ENCODE results near the gene TMEM106A.

TMEM106A gene

DNA sequence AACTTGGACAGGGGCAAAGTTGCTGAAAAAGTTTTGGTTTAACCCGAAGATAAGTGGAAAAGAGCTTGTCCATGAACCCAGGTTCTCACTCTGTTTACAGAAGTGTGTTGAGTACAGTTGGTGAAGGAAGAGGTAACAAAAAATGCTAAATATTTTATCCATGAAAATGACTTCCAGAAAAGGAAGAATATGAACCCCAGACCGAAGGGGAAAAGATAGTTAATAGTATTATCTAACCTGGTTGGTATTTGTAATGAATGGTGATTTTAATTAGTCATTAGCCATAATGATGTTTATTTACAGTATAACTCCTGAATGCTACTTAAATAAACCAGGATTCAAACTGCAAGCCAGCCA lies 574 bp upstream of the TMEM106A start:
- no peak overlapping the region for H2BK5ac ChIP-seq (ENCODE audit: low read length)
- H2BK120ac ChIP-seq (ENCODE audit: low read depth, low read length): no peak overlapping the region
- H2AK5ac ChIP-seq (ENCODE audit: low read depth, low read length): no peak overlapping the region
- H3K9ac ChIP-seq (ENCODE audit: low read depth, low read length, poor library complexity): no peak overlapping the region
- H3K9me3 ChIP-seq (replicated peaks in 1 of 2; ENCODE audit: control insufficient read depth in 2 of 2, insufficient read depth in 1 of 2, low read depth in 1 of 2, low read length in 2 of 2): no peaks in the 10 kb centered on the region
- H3K18ac ChIP-seq (ENCODE audit: low read length): no peak overlapping the region
- no peak for DNase-seq (ENCODE audit: low spot score)
- no peak overlapping the region for H2AFZ ChIP-seq (ENCODE audit: low read length)
- peaks cover 9 to 42% of the 10 kb centered on the region in 2 donors for H3K36me3 ChIP-seq (replicated peaks in 1 of 2; ENCODE audit: control insufficient read depth in 2 of 2, insufficient read depth in 2 of 2, low read length in 2 of 2)
- no peak overlapping the region for H3K23ac ChIP-seq (ENCODE audit: low read depth, low read length, poor library complexity)
- no peak overlapping the region for H2BK12ac ChIP-seq (ENCODE audit: low read length)
- no peaks in the 10 kb centered on the region for H3K27me3 ChIP-seq (ENCODE audit: control insufficient read depth in 3 of 3, insufficient read depth in 3 of 3, low read depth in 1 of 3, low read length in 3 of 3)
- H4K91ac ChIP-seq (ENCODE audit: low read depth, low read length, poor library complexity): no peak overlapping the region
- H3K14ac ChIP-seq (ENCODE audit: low read length): no peak overlapping the region
- H3K4ac ChIP-seq (ENCODE audit: low read length): no peak overlapping the region
- H2BK15ac ChIP-seq (ENCODE audit: low read length): no peak overlapping the region
- H3K4me3 ChIP-seq (ENCODE audit: low read length in 2 of 2): no peak overlapping the region
- H3K4me1 ChIP-seq (ENCODE audit: control insufficient read depth in 2 of 2, insufficient read depth in 1 of 2, low read depth in 1 of 2, low read length in 2 of 2): peaks cover 0 to 2% of the 10 kb centered on the region in 2 donors
- H3K27ac ChIP-seq (replicated peaks; ENCODE audit: low read length): no peak overlapping the region
- H3K79me1 ChIP-seq (ENCODE audit: low read depth, low read length): peaks cover 3% of the 10 kb centered on the region
- H4K8ac ChIP-seq (ENCODE audit: low read depth, low read length): no peak overlapping the region
- peak overlapping the region; percentile 84 for H3K4me2 ChIP-seq (ENCODE audit: insufficient read depth, low read length, poor library complexity, severe bottlenecking)
- no CpG with 5 or more reads among the region's 2 CpGs for WGBS, 2 donors (ENCODE audit: extremely low coverage in 2 of 2, insufficient read length in 2 of 2, insufficient replicate concordance in 1 of 2)

DNA sequence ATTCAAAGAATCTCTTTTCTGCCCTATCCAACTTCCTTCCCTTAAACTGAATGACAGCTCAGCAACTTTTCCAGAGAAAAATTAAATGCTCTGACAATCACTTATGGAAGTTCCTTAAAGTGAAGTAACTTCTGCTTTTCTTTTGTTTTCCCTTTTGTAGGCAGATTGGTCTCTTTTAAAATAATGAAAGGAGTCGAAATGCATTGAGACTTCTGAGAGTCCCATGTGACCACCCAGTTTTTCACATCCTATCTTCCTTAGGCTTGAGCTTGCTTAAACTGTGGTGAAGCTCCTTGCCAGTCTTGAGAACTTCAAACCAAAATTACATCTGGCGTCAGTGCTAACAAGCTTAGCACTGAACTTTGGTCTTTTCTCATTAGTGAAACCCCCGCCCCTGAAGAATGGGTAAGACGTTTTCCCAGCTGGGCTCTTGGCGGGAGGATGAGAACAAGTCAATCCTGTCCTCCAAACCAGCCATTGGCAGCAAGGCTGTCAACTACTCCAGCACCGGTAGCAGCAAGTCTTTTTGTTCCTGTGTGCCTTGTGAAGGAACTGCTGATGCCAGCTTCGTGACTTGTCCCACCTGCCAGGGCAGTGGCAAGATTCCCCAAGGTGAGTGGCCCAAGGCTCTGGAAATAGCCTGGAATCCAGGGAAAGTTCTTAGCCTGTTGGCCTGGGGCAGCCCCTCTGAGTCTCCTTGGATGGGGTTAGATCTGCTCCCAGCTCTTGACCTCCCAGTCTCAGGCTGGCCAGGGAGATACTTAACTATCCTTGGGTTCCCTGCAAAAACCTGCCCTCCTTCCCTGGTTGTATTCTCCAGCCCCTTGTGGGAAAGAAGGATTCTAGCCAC lies 1.2 kb downstream of the TMEM106A start:
- Histone ChIP-seq H4K91ac (ENCODE audit: low read depth, low read length, poor library complexity) (no peak overlapping the region), H2BK120ac (ENCODE audit: low read depth, low read length) (no peak overlapping the region), H3K4ac (ENCODE audit: low read length) (no peak overlapping the region), H2BK15ac (ENCODE audit: low read length) (no peak overlapping the region), H3K4me1 (ENCODE audit: control insufficient read depth in 2 of 2, insufficient read depth in 1 of 2, low read depth in 1 of 2, low read length in 2 of 2) (peaks cover 0 to 2% of the 10 kb centered on the region in 2 donors), H3K4me2 (ENCODE audit: insufficient read depth, low read length, poor library complexity, severe bottlenecking) (no peak overlapping the region), H3K23ac (ENCODE audit: low read depth, low read length, poor library complexity) (no peak overlapping the region), H3K27ac (replicated peaks; ENCODE audit: low read length) (no peak overlapping the region), H3K9me3 (replicated peaks in 1 of 2; ENCODE audit: control insufficient read depth in 2 of 2, insufficient read depth in 1 of 2, low read depth in 1 of 2, low read length in 2 of 2) (no peaks in the 10 kb centered on the region), H3K79me1 (ENCODE audit: low read depth, low read length) (no peaks in the 10 kb centered on the region), H3K14ac (ENCODE audit: low read length) (no peak overlapping the region), H2BK12ac (ENCODE audit: low read length) (no peak overlapping the region), H3K18ac (ENCODE audit: low read length) (no peak overlapping the region), H2AK5ac (ENCODE audit: low read depth, low read length) (no peak overlapping the region), H3K27me3 (ENCODE audit: control insufficient read depth in 3 of 3, insufficient read depth in 3 of 3, low read depth in 1 of 3, low read length in 3 of 3) (no peaks in the 10 kb centered on the region), H4K8ac (ENCODE audit: low read depth, low read length) (no peak overlapping the region), H3K9ac (ENCODE audit: low read depth, low read length, poor library complexity) (no peak overlapping the region), H3K4me3 (ENCODE audit: low read length in 2 of 2) (no peak overlapping the region), H2AFZ (ENCODE audit: low read length) (no peak overlapping the region), H3K36me3 (replicated peaks in 1 of 2; ENCODE audit: control insufficient read depth in 2 of 2, insufficient read depth in 2 of 2, low read length in 2 of 2) (peaks cover 7 to 35% of the 10 kb centered on the region in 2 donors), H2BK5ac (ENCODE audit: low read length) (no peak overlapping the region)
- no CpG with 5 or more reads among the region's 7 CpGs for WGBS, 2 donors (ENCODE audit: extremely low coverage in 2 of 2, insufficient read length in 2 of 2, insufficient replicate concordance in 1 of 2)
- no peak for DNase-seq (ENCODE audit: low spot score)

DNA sequence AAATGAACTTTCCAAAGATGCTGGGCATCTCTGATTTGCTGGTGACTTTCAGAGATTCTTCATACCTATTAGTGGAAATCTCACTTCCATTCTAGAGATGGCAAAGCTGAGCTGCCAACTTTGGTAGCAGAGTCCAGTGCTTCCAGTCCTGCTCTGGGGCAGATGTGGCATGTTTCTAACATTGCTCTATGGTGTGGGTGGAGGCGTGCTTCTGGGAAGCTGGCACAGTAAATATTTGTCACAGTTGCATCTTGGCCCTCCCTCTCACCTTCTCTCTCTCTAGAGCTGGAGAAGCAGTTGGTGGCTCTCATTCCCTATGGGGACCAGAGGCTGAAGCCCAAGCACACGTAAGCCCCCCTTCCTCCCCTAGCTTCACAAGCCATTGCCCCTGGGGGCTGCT lies 1.9 kb downstream of the TMEM106A start:
- no CpG with 5 or more reads among the region's 2 CpGs for WGBS, 2 donors (ENCODE audit: extremely low coverage in 2 of 2, insufficient read length in 2 of 2, insufficient replicate concordance in 1 of 2)
- no peak overlapping the region for H2BK120ac ChIP-seq (ENCODE audit: low read depth, low read length)
- H2AK5ac ChIP-seq (ENCODE audit: low read depth, low read length): no peak overlapping the region

DNA sequence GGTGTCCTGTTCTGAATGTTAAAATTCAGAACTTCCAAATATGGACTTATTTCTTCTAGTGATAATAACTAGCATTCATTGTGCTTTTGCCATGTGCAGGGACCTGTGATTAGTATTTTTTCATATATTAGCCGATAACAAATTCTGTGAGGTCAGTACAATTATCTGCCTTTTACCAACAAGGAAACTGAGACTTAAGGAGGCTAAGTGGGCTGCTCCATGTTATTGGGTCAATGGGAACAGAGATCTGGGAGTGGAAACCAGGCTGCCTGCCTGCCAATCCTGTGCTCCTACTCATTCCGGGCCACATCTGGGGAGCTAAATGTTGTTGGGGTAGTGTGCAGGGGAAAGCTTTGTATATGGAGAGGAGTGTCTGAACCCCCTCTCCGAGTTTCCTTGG lies 3.7 kb downstream of the TMEM106A start:
- peaks cover 3 to 13% of the 10 kb centered on the region in 2 donors for H3K36me3 ChIP-seq (replicated peaks in 1 of 2; ENCODE audit: control insufficient read depth in 2 of 2, insufficient read depth in 2 of 2, low read length in 2 of 2)
- H2BK5ac ChIP-seq (ENCODE audit: low read length): no peak overlapping the region
- no peak overlapping the region for H4K91ac ChIP-seq (ENCODE audit: low read depth, low read length, poor library complexity)
- no peak overlapping the region for H2AK5ac ChIP-seq (ENCODE audit: low read depth, low read length)
- no peak overlapping the region for H3K4ac ChIP-seq (ENCODE audit: low read length)
- H3K4me3 ChIP-seq (ENCODE audit: low read length in 2 of 2): no peak overlapping the region
- no peaks in the 10 kb centered on the region for H3K9me3 ChIP-seq (replicated peaks in 1 of 2; ENCODE audit: control insufficient read depth in 2 of 2, insufficient read depth in 1 of 2, low read depth in 1 of 2, low read length in 2 of 2)
- no peak overlapping the region for H3K14ac ChIP-seq (ENCODE audit: low read length)
- no peaks in the 10 kb centered on the region for H3K27me3 ChIP-seq (ENCODE audit: control insufficient read depth in 3 of 3, insufficient read depth in 3 of 3, low read depth in 1 of 3, low read length in 3 of 3)
- no peak overlapping the region for H3K9ac ChIP-seq (ENCODE audit: low read depth, low read length, poor library complexity)
- peaks cover 0 to 2% of the 10 kb centered on the region in 2 donors for H3K4me1 ChIP-seq (ENCODE audit: control insufficient read depth in 2 of 2, insufficient read depth in 1 of 2, low read depth in 1 of 2, low read length in 2 of 2)
- no peak overlapping the region for H3K27ac ChIP-seq (replicated peaks; ENCODE audit: low read length)
- no peak overlapping the region for H2BK15ac ChIP-seq (ENCODE audit: low read length)
- H2BK120ac ChIP-seq (ENCODE audit: low read depth, low read length): no peak overlapping the region
- no peak overlapping the region for H2BK12ac ChIP-seq (ENCODE audit: low read length)
- H2AFZ ChIP-seq (ENCODE audit: low read length): no peak overlapping the region
- H3K4me2 ChIP-seq (ENCODE audit: insufficient read depth, low read length, poor library complexity, severe bottlenecking): no peak overlapping the region
- no peak overlapping the region for H3K18ac ChIP-seq (ENCODE audit: low read length)
- no peak for DNase-seq (ENCODE audit: low spot score)
- no peak overlapping the region for H4K8ac ChIP-seq (ENCODE audit: low read depth, low read length)
- H3K23ac ChIP-seq (ENCODE audit: low read depth, low read length, poor library complexity): no peak overlapping the region
- no peaks in the 10 kb centered on the region for H3K79me1 ChIP-seq (ENCODE audit: low read depth, low read length)
- WGBS, 2 donors (ENCODE audit: extremely low coverage in 2 of 2, insufficient read length in 2 of 2, insufficient replicate concordance in 1 of 2): no CpG with 5 or more reads among the region's 3 CpGs

More for the DNA sequence above, 1.9 kb downstream of the TMEM106A start:
- Histone ChIP-seq H3K27me3 (ENCODE audit: control insufficient read depth in 3 of 3, insufficient read depth in 3 of 3, low read depth in 1 of 3, low read length in 3 of 3) (no peaks in the 10 kb centered on the region), H2BK5ac (ENCODE audit: low read length) (no peak overlapping the region), H3K4ac (ENCODE audit: low read length) (no peak overlapping the region), H3K36me3 (replicated peaks in 1 of 2; ENCODE audit: control insufficient read depth in 2 of 2, insufficient read depth in 2 of 2, low read length in 2 of 2) (peaks cover 7 to 28% of the 10 kb centered on the region in 2 donors), H3K14ac (ENCODE audit: low read length) (no peak overlapping the region), H4K91ac (ENCODE audit: low read depth, low read length, poor library complexity) (no peak overlapping the region), H3K4me2 (ENCODE audit: insufficient read depth, low read length, poor library complexity, severe bottlenecking) (no peak overlapping the region), H3K18ac (ENCODE audit: low read length) (no peak overlapping the region), H3K4me3 (ENCODE audit: low read length in 2 of 2) (no peak overlapping the region), H3K23ac (ENCODE audit: low read depth, low read length, poor library complexity) (no peak overlapping the region), H3K27ac (replicated peaks; ENCODE audit: low read length) (no peak overlapping the region), H3K79me1 (ENCODE audit: low read depth, low read length) (no peaks in the 10 kb centered on the region), H2BK12ac (ENCODE audit: low read length) (no peak overlapping the region), H3K9ac (ENCODE audit: low read depth, low read length, poor library complexity) (no peak overlapping the region), H4K8ac (ENCODE audit: low read depth, low read length) (peak overlapping the region; percentile 68), H2AFZ (ENCODE audit: low read length) (no peak overlapping the region), H2BK15ac (ENCODE audit: low read length) (no peak overlapping the region), H3K9me3 (replicated peaks in 1 of 2; ENCODE audit: control insufficient read depth in 2 of 2, insufficient read depth in 1 of 2, low read depth in 1 of 2, low read length in 2 of 2) (no peaks in the 10 kb centered on the region), H3K4me1 (ENCODE audit: control insufficient read depth in 2 of 2, insufficient read depth in 1 of 2, low read depth in 1 of 2, low read length in 2 of 2) (peaks cover 0 to 2% of the 10 kb centered on the region in 2 donors)
- no peak for DNase-seq (ENCODE audit: low spot score)
